Osteocyte (in vitro differentiated cells): ENCODE data around the gene BNIP5. TPM values are rescaled to one million over a fixed set of nuclear protein-coding genes. Genes with fewer than 3 reads are reported as not detected.
"Not testable (repeated sequence)": the region's sequence is repeated elsewhere in the genome, so short reads cannot be mapped to it uniquely, and the experiment has no call there.

Experiments
- DNase-seq: peaks from one replicate; pipeline ENCODE4 v3.0.0; 2021; ENCODE audit warnings: mixed read lengths; ENCODE audit not compliant: unreplicated experiment; ENCODE audit errors: extremely low spot score
- H3K27ac Mint-ChIP-seq: one replicate; pipeline ENCODE4 v1.8.0; 2021; ENCODE audit warnings: mild to moderate bottlenecking, mixed read lengths; ENCODE audit not compliant: unreplicated experiment
- H3K27me3 Mint-ChIP-seq: one replicate; pipeline ENCODE4 v1.8.0; 2021; ENCODE audit warnings: mixed read lengths; ENCODE audit not compliant: unreplicated experiment
- H3K36me3 Mint-ChIP-seq: one replicate; pipeline ENCODE4 v1.8.0; 2021; ENCODE audit warnings: mixed read lengths; ENCODE audit not compliant: unreplicated experiment
- H3K4me1 Mint-ChIP-seq: one replicate; pipeline ENCODE4 v1.8.0; 2021; ENCODE audit warnings: mixed read lengths; ENCODE audit not compliant: unreplicated experiment
- H3K4me3 Mint-ChIP-seq: one replicate; pipeline ENCODE4 v1.8.0; 2021; ENCODE audit warnings: mild to moderate bottlenecking, moderate library complexity, mixed read lengths; ENCODE audit not compliant: unreplicated experiment
- H3K9me3 Mint-ChIP-seq: one replicate; pipeline ENCODE4 v1.8.0; 2021; ENCODE audit warnings: mixed read lengths; ENCODE audit not compliant: unreplicated experiment
- total RNA-seq: library from RNA; stranded (reverse); gene quantifications from 2 replicates; pipeline ENCODE4 v1.2.1, GENCODE V29; 2021
- TF ChIP-seq, protein P1 (sequence below): fragments of 200-600 bp; sonication (generic); IDR thresholded peaks from 2 replicates; pipeline ENCODE4 v1.5.0; 2021; ENCODE audit warnings: antibody characterized with exemption, mild to moderate bottlenecking, moderate library complexity

BNIP5 gene
- total RNA-seq, 1 donor from 2014 or later = not detected

DNA sequence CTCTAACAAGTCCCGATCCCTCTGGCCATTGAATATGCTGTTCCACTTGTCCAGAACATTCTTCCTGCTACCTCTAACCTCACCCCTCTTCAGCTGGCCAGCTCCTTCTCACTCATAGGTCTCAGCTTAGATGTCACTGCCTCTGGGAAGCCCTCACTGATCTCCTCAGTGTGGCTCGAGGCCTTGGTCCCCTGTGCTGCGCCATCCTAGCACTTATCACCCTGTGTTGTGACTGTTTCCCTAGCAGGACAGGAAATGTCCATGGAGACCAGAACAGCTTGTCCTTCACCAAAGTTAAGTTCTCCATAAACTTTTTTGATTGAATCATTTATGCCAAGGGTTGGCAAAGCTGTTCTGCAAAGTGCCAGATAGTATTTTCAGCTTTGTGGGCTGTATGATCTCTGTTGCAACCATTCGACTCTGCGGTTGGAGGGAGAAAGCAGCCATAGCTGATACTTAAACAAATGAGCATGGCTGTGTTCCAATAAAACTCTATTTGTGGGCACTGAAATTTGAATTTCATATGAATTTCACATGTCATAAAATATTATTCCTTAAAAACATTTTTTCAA, 6.5 kb upstream of the BNIP5 start:
- H3K27ac Mint-ChIP-seq = no peak overlapping the region
- no peaks in the 10 kb centered on the region for H3K36me3 Mint-ChIP-seq
- H3K9me3 Mint-ChIP-seq = no peaks in the 10 kb centered on the region
- DNase-seq = no peak
- H3K27me3 Mint-ChIP-seq = peaks cover 35% of the 10 kb centered on the region
- no peak overlapping the region for H3K4me3 Mint-ChIP-seq
- TF ChIP-seq, protein P1, sequence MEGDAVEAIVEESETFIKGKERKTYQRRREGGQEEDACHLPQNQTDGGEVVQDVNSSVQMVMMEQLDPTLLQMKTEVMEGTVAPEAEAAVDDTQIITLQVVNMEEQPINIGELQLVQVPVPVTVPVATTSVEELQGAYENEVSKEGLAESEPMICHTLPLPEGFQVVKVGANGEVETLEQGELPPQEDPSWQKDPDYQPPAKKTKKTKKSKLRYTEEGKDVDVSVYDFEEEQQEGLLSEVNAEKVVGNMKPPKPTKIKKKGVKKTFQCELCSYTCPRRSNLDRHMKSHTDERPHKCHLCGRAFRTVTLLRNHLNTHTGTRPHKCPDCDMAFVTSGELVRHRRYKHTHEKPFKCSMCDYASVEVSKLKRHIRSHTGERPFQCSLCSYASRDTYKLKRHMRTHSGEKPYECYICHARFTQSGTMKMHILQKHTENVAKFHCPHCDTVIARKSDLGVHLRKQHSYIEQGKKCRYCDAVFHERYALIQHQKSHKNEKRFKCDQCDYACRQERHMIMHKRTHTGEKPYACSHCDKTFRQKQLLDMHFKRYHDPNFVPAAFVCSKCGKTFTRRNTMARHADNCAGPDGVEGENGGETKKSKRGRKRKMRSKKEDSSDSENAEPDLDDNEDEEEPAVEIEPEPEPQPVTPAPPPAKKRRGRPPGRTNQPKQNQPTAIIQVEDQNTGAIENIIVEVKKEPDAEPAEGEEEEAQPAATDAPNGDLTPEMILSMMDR = no peak
- H3K4me1 Mint-ChIP-seq = peaks cover 9% of the 10 kb centered on the region

DNA sequence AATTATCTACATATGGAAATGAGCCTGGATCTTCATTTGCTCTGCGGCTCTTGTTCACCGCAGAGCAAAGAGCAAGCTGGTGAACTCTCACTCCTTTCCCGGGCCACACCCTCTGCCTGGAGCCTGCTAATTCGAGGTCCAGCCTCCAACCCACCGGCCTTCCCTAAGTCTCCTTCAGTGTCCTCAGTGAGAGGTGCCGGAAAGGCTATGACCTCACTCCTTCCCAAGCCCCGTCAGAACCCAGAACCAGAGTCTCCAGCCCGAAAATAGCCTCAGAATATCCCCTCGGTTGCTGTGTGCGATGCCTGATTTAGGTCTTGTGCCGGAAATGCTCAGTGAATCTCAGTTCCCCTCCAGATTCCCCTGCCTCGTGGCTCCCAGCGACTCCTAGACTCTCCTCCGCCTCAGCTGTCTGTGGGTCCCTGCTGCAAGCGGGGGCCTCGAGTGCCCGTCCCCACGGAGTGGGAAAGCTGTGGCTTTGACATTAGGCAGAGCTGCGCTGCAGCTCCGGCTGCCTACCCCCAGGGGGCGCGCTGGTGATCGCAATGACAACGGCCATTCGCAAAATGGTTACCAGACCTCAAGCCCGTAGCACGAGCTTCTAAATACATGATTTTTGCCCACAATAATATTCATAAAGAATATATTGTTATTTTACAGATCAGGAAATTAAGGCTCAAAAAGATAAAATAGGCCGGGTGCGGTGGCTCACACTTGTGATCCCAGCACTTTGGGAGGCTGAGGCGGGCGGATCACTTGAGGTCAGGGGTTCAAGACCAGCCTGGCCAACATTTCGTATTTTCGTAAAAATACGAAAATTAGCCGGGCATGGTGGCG, 4.1 kb upstream of the BNIP5 start:
- peak; percentile 88 for DNase-seq
- H3K4me3 Mint-ChIP-seq = peak overlapping the region; percentile 63

DNA sequence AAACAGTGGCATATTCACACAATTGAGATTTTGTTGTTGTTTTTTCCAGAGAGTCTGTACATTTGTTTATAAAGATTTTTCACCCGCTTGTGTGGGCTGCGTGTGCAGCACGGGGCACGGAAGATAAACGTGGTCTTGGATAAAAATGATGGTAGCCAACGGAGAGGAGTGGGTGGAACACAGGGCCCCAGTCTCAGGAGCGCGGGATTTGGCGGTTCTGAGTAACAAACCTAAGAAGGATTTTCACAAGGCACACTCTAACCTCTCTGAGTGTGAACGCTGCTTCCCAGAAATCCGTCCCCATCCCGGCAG, 3.6 kb upstream of the BNIP5 start:
- peaks cover 60% of the 10 kb centered on the region for H3K27me3 Mint-ChIP-seq
- no peak for DNase-seq
- no peak overlapping the region for H3K4me3 Mint-ChIP-seq
- no peaks in the 10 kb centered on the region for H3K9me3 Mint-ChIP-seq
- peaks cover 6% of the 10 kb centered on the region for H3K4me1 Mint-ChIP-seq
- H3K36me3 Mint-ChIP-seq = no peaks in the 10 kb centered on the region
- TF ChIP-seq, protein P1 = no peak
- no peak overlapping the region for H3K27ac Mint-ChIP-seq

More for the DNA sequence above, 4.1 kb upstream of the BNIP5 start:
- peaks cover 6% of the 10 kb centered on the region for H3K4me1 Mint-ChIP-seq
- TF ChIP-seq, protein P1 = peak; percentile 95
- no peaks in the 10 kb centered on the region for H3K9me3 Mint-ChIP-seq
- no peak overlapping the region for H3K27ac Mint-ChIP-seq
- no peaks in the 10 kb centered on the region for H3K36me3 Mint-ChIP-seq
- peaks cover 54% of the 10 kb centered on the region for H3K27me3 Mint-ChIP-seq

DNA sequence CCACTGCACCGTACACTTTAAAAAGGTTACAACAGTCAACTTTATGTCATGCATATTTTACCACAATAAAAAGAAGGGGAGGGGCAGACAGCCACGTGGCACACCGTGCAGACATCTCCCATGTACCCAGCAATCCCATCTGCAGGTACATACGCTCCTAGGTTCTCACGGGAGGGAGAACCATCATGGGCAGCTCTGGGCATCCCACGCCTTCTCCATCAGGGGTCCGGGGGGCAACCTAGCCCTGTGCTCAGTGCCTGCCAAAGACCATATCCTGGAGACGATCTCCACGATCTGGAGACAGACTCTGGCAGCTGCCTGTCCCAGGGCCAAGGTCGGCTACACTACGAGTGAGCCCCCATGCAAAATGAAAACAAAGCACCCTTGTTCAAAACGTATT, 2.5 kb upstream of the BNIP5 start:
- Mint-ChIP-seq H3K27me3 (peaks cover 71% of the 10 kb centered on the region), H3K4me1 (peaks cover 6% of the 10 kb centered on the region), H3K27ac (no peak overlapping the region), H3K4me3 (no peak overlapping the region), H3K36me3 (no peaks in the 10 kb centered on the region), H3K9me3 (no peaks in the 10 kb centered on the region)
- TF ChIP-seq, protein P1 = no peak
- DNase-seq = no peak

DNA sequence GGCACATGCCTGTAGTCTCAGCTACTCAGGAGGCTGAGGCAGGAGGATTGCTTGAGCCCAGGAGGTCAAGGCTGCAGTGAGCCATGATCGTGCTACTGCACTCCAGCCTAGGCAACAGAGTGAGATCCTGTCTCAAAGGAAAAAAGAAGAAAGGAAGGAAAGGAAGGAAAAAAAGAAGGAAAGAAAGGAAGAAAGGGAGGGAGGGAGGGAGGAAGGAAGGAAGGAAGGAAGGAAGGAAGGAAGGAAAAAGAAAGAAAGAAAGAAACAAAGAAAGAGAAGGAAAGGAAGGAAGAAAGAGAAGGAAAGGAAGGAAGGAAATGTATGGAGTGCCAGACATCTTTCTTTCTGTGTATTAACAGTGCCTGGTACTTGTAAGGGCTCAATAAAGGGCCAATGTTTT, 1.5 kb upstream of the BNIP5 start:
- H3K36me3 Mint-ChIP-seq, H3K4me3 Mint-ChIP-seq, DNase-seq, H3K4me1 Mint-ChIP-seq, H3K9me3 Mint-ChIP-seq, H3K27ac Mint-ChIP-seq: not testable (repeated sequence)
- H3K27me3 Mint-ChIP-seq = peaks cover 79% of the 10 kb centered on the region
